ENCODE measurements around the gene PXT1. TPM values are rescaled to one million over a fixed set of nuclear protein-coding genes. Genes with fewer than 3 reads are reported as not detected.

PXT1 gene
- total RNA-seq, 1 donor from 2014 or later = not detected

DNA sequence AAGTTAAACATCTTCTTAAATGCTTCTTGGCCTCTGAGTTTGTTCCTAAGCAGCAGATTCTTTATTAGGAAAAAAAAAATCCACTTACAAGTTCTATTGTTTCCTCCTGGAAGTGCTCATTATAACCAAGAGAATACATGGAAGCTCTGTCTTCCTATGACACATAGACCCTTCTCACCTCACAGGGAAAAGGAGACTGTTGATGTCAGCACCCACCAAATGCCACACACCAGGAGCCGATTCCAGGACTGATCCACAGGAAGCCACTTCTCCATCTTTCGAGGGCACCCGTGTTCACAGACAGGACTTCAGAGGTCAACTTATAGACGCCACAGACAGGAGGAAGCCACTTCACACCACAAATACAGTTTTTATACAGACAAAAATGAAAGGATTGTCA is 92.6 kb downstream of the PXT1 start:
- peak; percentile 82 for DNase-seq (ENCODE audit: extremely low read depth, low read depth, low spot score)

DNA sequence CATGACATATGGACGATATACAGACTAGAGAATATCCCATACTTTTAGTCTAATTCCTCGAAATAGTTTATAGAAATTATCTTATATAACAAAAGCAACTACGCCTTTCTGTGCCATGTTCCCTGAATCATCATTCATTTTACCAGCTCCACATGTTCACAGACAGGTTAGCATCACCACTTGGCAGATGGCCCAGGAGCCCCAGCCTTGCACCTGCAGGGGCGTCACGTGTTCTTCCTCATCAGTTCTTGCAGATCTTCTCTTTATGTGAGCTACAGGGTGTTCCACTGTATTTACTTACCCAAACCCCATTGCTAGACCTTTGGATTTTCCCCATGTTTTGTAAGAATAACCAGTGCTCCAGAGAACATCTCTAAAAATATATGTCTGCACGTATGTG is 93.4 kb downstream of the PXT1 start:
- DNase-seq (ENCODE audit: extremely low read depth, low read depth, low spot score) = no peak

DNA sequence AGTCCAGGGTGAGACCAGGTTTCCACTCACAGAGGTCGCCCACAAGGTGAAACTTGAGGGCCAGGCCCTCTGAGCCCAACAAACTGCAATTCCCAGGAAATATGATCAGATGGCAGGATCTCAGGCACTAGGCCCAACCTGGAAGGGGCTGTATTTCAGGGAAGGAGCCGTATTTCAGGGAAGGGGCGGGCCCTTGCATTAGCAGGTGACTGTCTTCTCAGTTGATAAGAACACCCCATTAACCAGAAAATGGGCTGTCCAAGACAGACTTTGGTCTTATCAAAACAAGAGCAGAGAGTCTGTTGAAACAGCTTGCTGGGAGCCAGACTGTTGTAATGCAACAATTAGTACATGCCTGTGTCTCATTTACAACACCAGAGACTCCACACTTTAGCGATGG is 95.0 kb downstream of the PXT1 start:
- no peak for DNase-seq (ENCODE audit: extremely low read depth, low read depth, low spot score)

DNA sequence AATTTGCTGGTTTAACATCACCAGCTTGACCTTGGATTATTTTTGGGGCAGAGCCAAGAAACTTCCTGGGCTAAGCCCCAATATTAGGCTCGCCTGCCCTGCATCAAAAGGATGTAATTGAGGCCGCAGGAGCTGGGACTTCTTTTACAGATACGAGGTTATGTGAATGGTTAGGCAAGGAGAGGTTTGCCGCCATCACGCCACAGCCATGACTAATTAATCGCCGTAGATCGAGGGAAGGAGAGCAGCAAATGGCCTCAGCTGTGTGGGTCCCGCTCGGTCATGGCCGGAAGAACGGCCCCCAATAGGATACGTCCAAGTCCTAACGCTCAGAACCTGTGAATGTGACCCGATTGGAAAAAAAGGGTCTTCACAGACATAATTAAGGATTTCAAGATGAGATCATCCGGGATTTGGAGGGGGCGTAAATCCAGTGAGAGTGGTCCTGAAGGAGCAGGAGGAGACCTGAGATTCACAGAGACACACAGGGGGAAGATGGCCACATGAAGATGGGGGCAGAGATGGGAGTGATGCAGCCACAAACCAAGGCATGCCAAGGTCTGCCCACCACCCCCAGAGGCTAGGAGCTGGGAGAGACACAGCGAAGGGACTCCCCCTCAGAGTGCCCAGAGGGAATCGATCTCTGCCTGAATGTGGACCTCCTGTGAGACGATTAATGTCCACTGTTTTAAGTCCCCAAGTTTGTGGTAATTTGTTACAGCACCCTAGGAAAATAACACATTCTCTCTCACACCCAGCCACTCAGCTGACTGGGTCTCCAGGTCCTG is 96.0 kb downstream of the PXT1 start:
- no peak for DNase-seq (ENCODE audit: extremely low read depth, low read depth, low spot score)

DNA sequence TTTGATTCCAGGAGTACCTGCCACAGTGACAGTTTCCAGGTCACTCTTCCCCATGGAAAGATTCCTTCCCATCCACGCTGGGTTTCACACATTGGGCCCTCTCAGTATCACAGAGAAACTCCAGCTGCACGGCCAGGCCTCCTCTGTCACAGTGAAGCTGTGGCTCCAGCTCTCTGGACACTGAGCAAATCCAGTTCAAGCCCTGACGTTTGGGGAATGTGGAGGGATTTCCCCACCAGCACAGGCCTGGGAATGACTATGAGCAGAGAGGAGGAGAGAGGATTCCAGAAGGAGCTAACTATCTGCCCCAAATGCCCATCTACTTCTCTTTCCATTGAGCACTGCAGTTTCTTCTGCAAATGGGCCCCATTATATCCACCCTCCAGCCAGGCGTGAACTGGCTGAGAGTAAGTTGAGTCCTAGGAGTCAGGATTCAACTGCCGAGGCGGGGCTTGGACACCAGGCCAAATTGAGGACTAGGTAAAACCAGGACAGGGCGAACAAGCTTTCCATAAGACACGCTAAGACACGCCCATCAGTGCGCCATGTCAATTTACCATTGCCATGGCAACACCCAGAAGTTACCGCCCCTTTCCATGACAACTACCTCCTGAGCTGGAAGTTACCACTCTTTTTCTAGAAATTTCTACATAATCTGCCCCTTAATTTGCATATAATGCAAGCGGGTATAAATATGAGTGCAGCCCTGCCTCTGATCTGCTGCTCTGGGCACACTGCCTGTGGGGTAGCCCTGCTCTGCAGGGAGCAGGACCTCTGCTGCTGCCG is 96.8 kb downstream of the PXT1 start:
- DNase-seq (ENCODE audit: extremely low read depth, low read depth, low spot score) = no peak

DNA sequence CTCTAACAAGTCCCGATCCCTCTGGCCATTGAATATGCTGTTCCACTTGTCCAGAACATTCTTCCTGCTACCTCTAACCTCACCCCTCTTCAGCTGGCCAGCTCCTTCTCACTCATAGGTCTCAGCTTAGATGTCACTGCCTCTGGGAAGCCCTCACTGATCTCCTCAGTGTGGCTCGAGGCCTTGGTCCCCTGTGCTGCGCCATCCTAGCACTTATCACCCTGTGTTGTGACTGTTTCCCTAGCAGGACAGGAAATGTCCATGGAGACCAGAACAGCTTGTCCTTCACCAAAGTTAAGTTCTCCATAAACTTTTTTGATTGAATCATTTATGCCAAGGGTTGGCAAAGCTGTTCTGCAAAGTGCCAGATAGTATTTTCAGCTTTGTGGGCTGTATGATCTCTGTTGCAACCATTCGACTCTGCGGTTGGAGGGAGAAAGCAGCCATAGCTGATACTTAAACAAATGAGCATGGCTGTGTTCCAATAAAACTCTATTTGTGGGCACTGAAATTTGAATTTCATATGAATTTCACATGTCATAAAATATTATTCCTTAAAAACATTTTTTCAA is 99.5 kb downstream of the PXT1 start:
- DNase-seq (ENCODE audit: extremely low read depth, low read depth, low spot score) = no peak

DNA sequence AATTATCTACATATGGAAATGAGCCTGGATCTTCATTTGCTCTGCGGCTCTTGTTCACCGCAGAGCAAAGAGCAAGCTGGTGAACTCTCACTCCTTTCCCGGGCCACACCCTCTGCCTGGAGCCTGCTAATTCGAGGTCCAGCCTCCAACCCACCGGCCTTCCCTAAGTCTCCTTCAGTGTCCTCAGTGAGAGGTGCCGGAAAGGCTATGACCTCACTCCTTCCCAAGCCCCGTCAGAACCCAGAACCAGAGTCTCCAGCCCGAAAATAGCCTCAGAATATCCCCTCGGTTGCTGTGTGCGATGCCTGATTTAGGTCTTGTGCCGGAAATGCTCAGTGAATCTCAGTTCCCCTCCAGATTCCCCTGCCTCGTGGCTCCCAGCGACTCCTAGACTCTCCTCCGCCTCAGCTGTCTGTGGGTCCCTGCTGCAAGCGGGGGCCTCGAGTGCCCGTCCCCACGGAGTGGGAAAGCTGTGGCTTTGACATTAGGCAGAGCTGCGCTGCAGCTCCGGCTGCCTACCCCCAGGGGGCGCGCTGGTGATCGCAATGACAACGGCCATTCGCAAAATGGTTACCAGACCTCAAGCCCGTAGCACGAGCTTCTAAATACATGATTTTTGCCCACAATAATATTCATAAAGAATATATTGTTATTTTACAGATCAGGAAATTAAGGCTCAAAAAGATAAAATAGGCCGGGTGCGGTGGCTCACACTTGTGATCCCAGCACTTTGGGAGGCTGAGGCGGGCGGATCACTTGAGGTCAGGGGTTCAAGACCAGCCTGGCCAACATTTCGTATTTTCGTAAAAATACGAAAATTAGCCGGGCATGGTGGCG is 101.8 kb downstream of the PXT1 start:
- no peak for DNase-seq (ENCODE audit: extremely low read depth, low read depth, low spot score)

Other genes starting within 250 kb of the PXT1 start
- gene BRPF3, start 246.1 kb downstream of the PXT1 start, total RNA-seq = 18.6 and 21.8 TPM in 2 replicates
- not detected in 2 replicates for gene PNPLA1, start 172.8 kb downstream of the PXT1 start, total RNA-seq
- gene BNIP5, start 106.0 kb downstream of the PXT1 start, total RNA-seq = not detected in 2 replicates
- 2.5 and 2.7 TPM in 2 replicates for gene ETV7, start 55.2 kb downstream of the PXT1 start, total RNA-seq
- 65.0 and 74.7 TPM in 2 replicates for gene KCTD20, start 146 bp upstream of the PXT1 start, total RNA-seq
- gene STK38, start 104.6 kb upstream of the PXT1 start, total RNA-seq = 21.9 and 27.0 TPM in 2 replicates
- 190 and 249 TPM in 2 replicates for gene SRSF3, start 151.5 kb upstream of the PXT1 start, total RNA-seq
- 562 and 624 TPM in 2 replicates for gene CDKN1A, start 235.9 kb upstream of the PXT1 start, total RNA-seq

Measured in glomerular endothelial cell (primary cell).